HG03571 (cell line): ENCODE data around the gene CSGALNACT2.

Experiments
- ATAC-seq: cut with Tn5 transposase; IDR thresholded peaks from one replicate; pipeline ENCODE4 v1.9.1; 2021; ENCODE audit not compliant: unreplicated experiment

The CSGALNACT2 gene

GRCh38 chr10:43199684-43200537 lies 61.7 kb downstream of the CSGALNACT2 start:
- ATAC-seq, result no peak

GRCh38 chr10:43200538-43201390 lies 62.5 kb downstream of the CSGALNACT2 start:
- ATAC-seq, result no peak

- ATAC-seq, result no peak
These were observed 63.4 kb downstream of the CSGALNACT2 start for GRCh38 chr10:43201545-43202131.

GRCh38 chr10:43202224-43202656 lies 64.0 kb downstream of the CSGALNACT2 start:
- peak; percentile 34 for ATAC-seq

GRCh38 chr10:43202657-43203447 lies 64.6 kb downstream of the CSGALNACT2 start:
- no peak for ATAC-seq

GRCh38 chr10:43203448-43204041 lies 65.3 kb downstream of the CSGALNACT2 start:
- ATAC-seq, result no peak

- ATAC-seq, result no peak
These were observed 66.0 kb downstream of the CSGALNACT2 start for GRCh38 chr10:43204042-43204942.

- peak; percentile 59 for ATAC-seq
These were observed 66.9 kb downstream of the CSGALNACT2 start for GRCh38 chr10:43204943-43205671.

- ATAC-seq, result no peak
These were observed 67.6 kb downstream of the CSGALNACT2 start for GRCh38 chr10:43205681-43206390.

- ATAC-seq, result no peak
These were observed 68.4 kb downstream of the CSGALNACT2 start for GRCh38 chr10:43206391-43207235.

- ATAC-seq, result no peak
These were observed 70.2 kb downstream of the CSGALNACT2 start for GRCh38 chr10:43208147-43209073.

GRCh38 chr10:43209074-43209455 lies 70.8 kb downstream of the CSGALNACT2 start:
- no peak for ATAC-seq

- no peak for ATAC-seq
These were observed 71.5 kb downstream of the CSGALNACT2 start for GRCh38 chr10:43209651-43210141.

- no peak for ATAC-seq
These were observed 72.3 kb downstream of the CSGALNACT2 start for GRCh38 chr10:43210556-43210955.

GRCh38 chr10:43211030-43211429 lies 72.8 kb downstream of the CSGALNACT2 start:
- ATAC-seq, result no peak
